ENCODE data around the gene EPC2. TPM values are rescaled to one million over a fixed set of nuclear protein-coding genes. Genes with fewer than 3 reads are reported as not detected.

Gene EPC2, protein sequence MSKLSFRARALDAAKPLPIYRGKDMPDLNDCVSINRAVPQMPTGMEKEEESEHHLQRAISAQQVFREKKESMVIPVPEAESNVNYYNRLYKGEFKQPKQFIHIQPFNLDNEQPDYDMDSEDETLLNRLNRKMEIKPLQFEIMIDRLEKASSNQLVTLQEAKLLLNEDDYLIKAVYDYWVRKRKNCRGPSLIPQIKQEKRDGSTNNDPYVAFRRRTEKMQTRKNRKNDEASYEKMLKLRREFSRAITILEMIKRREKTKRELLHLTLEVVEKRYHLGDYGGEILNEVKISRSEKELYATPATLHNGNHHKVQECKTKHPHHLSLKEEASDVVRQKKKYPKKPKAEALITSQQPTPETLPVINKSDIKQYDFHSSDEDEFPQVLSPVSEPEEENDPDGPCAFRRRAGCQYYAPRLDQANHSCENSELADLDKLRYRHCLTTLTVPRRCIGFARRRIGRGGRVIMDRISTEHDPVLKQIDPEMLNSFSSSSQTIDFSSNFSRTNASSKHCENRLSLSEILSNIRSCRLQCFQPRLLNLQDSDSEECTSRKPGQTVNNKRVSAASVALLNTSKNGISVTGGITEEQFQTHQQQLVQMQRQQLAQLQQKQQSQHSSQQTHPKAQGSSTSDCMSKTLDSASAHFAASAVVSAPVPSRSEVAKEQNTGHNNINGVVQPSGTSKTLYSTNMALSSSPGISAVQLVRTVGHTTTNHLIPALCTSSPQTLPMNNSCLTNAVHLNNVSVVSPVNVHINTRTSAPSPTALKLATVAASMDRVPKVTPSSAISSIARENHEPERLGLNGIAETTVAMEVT
- total RNA-seq (2021) (29.7 and 32.4 TPM in 2 replicates), Bru-seq, nascent RNA (percentile 94 among the genes with signal in this experiment), BruChase-seq, experiment 1, labeled RNA remaining after a 2-hour chase (percentile 76 among the genes with signal in this experiment), BruChase-seq, experiment 2, labeled RNA remaining after a 6-hour chase (percentile 67 among the genes with signal in this experiment)
- long read RNA-seq: 0 reads

DNA sequence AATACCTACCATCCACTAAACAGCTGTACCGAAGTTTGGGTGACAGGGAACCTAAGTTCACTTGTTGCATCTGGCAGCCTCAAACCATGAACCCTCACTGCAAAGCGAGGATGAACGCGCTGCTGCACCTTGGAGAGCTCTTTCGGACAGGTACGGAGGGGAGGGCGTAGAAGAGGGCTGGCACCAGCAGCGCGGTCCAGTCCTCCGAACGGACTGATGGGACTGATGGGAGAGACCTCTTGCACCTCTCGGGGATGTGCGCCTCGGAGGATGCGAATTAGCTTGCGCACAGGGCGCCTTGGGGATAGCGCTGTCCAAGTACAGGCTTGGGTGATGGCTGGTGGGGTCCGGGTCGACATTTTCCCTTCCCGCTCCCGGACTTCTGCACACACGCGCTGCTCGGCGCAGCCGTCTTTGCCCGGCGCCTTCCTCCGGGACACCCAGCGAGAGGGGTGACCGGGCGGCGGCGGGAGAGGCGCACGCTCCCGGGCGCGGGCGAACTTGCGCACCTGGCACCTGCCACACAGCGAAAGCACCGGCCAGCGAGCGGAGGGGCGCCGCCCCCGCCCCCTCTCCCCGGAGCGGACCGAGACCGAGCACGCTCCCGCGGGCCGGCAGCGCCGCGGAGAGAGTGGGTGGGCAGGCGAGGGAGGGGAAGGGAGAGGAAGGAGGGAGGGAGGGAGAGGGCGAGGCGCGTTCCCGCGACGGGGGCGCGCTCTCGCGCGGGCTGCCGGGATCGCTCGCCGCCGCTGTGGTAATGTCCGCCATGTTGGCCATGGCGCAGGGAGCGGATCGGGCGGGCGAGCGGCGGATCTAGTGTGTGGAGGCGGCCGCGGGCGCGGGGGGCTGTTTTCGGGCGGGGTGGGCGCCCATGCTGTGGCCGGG is at the start of gene EPC2:
Gene EPC2 (plus strand): TSS at position 754 of the 885 bp plus-strand sequence. CDS start 267 bp downstream, outside the sequence.
- intact Hi-C loops (cut with micrococcal nuclease; ENCODE audit: unreplicated experiment): no loop called here
- Histone ChIP-seq H3K4me3 (ENCODE audit: low read depth, low read length, poor library complexity, severe bottlenecking) (peak within 1 kb of the TSS; percentile 80), H3K36me3 (ENCODE audit: insufficient read depth, low read length, poor library complexity, severe bottlenecking) (no peaks in the 10 kb centered on the region), H3K9me3 (ENCODE audit: low read depth, low read length, poor library complexity, severe bottlenecking) (no peaks in the 10 kb centered on the region), H3K4me1 (ENCODE audit: insufficient read depth, low read length, poor library complexity, severe bottlenecking) (peaks cover 5% of the 10 kb centered on the region), H3K27ac (ENCODE audit: low read depth, low read length, poor library complexity, severe bottlenecking) (peak within 1 kb of the TSS; percentile 91), H3K27me3 (replicated peaks; ENCODE audit: insufficient read depth, low read depth, low read length, poor library complexity) (no peaks in the 10 kb centered on the region)
- ChIA-PET POLR2A (ENCODE audit: low non-redundant PET) (interaction anchor here (0.5 kb wide), 1 partner anchor 29 kb away, joined by 3 read pairs; no protein-coding TSS in a partner anchor), CTCF (interaction anchor here (0.5 kb wide), 1 partner anchor 94 kb away, joined by 5 read pairs; no protein-coding TSS in a partner anchor)
- peak; percentile 87 for DNase-seq (ENCODE audit: low spot score)
- no peak for TF ChIP-seq CTCF (conservative IDR thresholded peaks at IDR 0.05; ENCODE audit: low read depth, low read length)
- TF ChIP-seq EZH2 (IDR thresholded peaks at IDR 0.05; ENCODE audit: borderline replicate concordance, low read depth, low read length, poor library complexity, severe bottlenecking): no peak
- no TSS peak for BruUV-seq (replicated peaks)

- ChIA-PET POLR2A (ENCODE audit: low non-redundant PET) (no interaction called here), CTCF (no interaction called here)
- no peak for DNase-seq (ENCODE audit: low spot score)
- Histone ChIP-seq H3K4me1 (ENCODE audit: insufficient read depth, low read length, poor library complexity, severe bottlenecking) (no peaks in the 10 kb centered on the region), H3K4me3 (ENCODE audit: low read depth, low read length, poor library complexity, severe bottlenecking) (no peak overlapping the region), H3K36me3 (ENCODE audit: insufficient read depth, low read length, poor library complexity, severe bottlenecking) (no peaks in the 10 kb centered on the region), H3K27ac (ENCODE audit: low read depth, low read length, poor library complexity, severe bottlenecking) (no peak overlapping the region), H3K9me3 (ENCODE audit: low read depth, low read length, poor library complexity, severe bottlenecking) (no peaks in the 10 kb centered on the region), H3K27me3 (replicated peaks; ENCODE audit: insufficient read depth, low read depth, low read length, poor library complexity) (no peaks in the 10 kb centered on the region)
- no TSS peak for BruUV-seq (replicated peaks)
- intact Hi-C loops (cut with micrococcal nuclease; ENCODE audit: unreplicated experiment): no loop called here
- TF ChIP-seq CTCF (conservative IDR thresholded peaks at IDR 0.05; ENCODE audit: low read depth, low read length) (no peak), EZH2 (IDR thresholded peaks at IDR 0.05; ENCODE audit: borderline replicate concordance, low read depth, low read length, poor library complexity, severe bottlenecking) (no peak)
Measured at GRCh38 chr2:148596018-148596417, 48.5 kb upstream of the EPC2 start.
